ENCODE data around the gene MAPK10.
"Not testable (repeated sequence)": the region's sequence is repeated elsewhere in the genome, so short reads cannot be mapped to it uniquely, and the experiment has no call there.

MAPK10 gene

GRCh38 chr4:85970535-85970934 lies 389.3 kb downstream of the MAPK10 start:
- no peak for DNase-seq

- peak in 1 of 51 donors; percentile 42 for DNase-seq
These were observed 390.7 kb downstream of the MAPK10 start for GRCh38 chr4:85968945-85969819.

GRCh38 chr4:85967872-85968271 lies 392.0 kb downstream of the MAPK10 start:
- DNase-seq, result no peak

GRCh38 chr4:85966373-85966772 lies 393.5 kb downstream of the MAPK10 start:
- no peak for DNase-seq

- no peak for DNase-seq
These were observed 394.3 kb downstream of the MAPK10 start for GRCh38 chr4:85965529-85965928.

- DNase-seq, result not testable (repeated sequence)
These were observed 394.8 kb downstream of the MAPK10 start for GRCh38 chr4:85965017-85965416.

- DNase-seq, result no peak
These were observed 395.6 kb downstream of the MAPK10 start for GRCh38 chr4:85964298-85964697.

GRCh38 chr4:85963231-85963630 lies 396.6 kb downstream of the MAPK10 start:
- no peak for DNase-seq

GRCh38 chr4:85961887-85962286 lies 398.0 kb downstream of the MAPK10 start:
- DNase-seq, result no peak

GRCh38 chr4:85956293-85956945 lies 403.4 kb downstream of the MAPK10 start:
- DNase-seq, result no peak

GRCh38 chr4:85955620-85956292 lies 404.1 kb downstream of the MAPK10 start:
- DNase-seq, result no peak

- no peak for DNase-seq
These were observed 406.2 kb downstream of the MAPK10 start for GRCh38 chr4:85953651-85954018.

GRCh38 chr4:85952972-85953650 lies 406.7 kb downstream of the MAPK10 start:
- no peak for DNase-seq

GRCh38 chr4:85952528-85952927 lies 407.3 kb downstream of the MAPK10 start:
- DNase-seq, result no peak

- DNase-seq, result no peak
These were observed 408.8 kb downstream of the MAPK10 start for GRCh38 chr4:85951099-85951498.

GRCh38 chr4:85946821-85947220 lies 413.0 kb downstream of the MAPK10 start:
- no peak for DNase-seq

GRCh38 chr4:85942107-85942506 lies 417.7 kb downstream of the MAPK10 start:
- DNase-seq, result no peak

GRCh38 chr4:85940151-85940550 lies 419.7 kb downstream of the MAPK10 start:
- DNase-seq, result no peak

Data from hypothalamus (tissue), 51 donors.